CD4-positive, alpha-beta T cell treated with Interleukin-15 for 1 hour (primary cell): ENCODE data around the gene TSPAN18.

Experiments
- DNase-seq: peaks from one replicate; pipeline ENCODE4 v3.0.0-alpha.2; 2020

TSPAN18 gene

GRCh38 chr11:44826922-44827643 lies 100.3 kb downstream of the TSPAN18 start:
- no peak for DNase-seq

DNA sequence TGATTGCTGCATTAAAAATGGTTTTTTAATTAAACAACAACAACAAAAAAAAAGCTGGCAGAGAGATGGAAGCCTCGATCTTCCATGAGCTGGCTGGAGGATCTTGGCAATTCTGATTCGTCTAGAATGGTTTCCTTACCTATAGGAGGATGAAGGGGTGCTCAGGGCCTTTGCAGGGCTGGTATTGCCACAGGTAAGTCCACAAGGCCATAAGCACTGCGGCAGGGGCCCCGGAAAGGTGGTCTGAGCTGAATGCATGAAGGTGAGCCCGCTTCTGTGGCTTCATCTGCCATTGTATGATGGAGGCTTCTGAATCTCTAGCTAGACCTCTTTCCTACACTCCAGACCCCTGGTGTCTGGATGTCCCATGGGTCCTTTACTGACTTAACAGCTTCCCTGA lies 101.5 kb downstream of the TSPAN18 start:
- DNase-seq, result no peak

DNA sequence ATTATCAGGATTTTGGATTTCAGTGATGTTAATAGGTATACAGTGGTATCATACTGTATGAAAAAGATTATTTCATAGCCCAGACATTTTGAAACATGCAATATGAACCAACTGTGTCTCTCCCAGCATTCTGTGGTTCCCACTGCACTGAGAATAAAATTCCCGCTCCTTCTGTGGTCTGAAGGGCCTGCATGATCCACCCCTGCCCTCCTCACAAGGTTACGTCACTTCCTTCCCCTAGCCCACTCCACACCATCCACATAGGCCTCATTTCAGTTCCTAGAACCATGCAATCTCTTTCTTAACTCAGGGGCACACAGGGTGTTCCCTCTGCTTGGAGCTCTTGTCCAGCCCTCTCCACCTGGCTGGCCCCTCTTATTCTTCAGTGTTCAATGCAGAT lies 103.1 kb downstream of the TSPAN18 start:
- no peak for DNase-seq

DNA sequence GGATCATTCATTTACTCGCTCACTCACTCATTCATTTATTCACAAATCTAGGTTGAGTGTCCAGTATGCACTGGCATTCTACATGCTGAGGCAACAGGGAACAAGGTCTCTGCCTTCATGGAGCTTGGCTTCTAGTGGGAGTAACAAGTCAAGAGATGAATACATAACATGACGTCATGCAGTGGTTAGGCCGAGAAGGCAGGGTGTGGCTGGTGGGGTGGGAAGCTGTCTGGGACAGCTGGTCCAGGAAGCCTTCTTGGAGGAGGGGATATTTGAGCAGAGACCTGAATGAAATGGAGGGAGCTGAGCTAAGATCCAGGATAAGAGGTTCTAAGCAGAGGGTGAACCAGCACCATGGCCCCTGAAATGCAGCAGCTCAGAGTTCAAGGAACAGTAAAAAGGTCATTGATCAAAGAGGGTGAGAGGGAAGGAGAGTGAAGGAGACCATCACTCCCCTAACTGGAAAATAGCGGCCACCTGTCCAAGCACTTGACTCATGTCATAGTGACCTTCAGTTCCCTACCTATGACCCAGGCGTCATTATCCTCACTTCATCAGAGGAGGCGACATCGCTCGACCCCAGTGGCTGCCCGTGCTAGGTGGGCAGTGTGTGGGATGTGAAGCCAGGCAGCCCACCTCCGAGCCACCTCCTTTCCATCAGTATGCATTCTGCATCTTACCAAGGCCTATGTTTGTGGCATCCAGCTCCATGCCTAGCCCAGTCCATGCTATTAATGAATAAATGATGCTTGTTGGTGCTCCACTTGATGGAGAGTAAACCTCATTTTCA lies 105.0 kb downstream of the TSPAN18 start:
- DNase-seq, result no peak

DNA sequence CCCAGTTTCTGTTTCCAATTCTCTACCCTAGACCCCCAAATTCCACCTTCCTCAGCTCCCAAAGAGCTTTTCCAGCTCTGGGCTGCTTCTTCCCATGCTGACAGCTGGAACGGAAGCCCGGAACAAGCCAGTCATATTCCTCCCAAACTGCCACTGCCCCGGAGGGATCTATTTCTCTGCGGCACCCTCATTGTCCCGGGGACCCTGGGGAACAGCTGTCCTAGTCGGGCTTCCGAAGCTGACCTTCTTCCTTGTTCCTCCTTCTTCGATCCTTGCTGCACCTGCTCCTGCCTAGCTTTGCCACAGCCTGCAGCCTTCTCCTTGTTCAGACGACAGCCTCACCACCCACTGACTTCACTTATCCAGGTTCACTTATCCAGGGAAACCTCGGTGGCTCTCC lies 105.7 kb downstream of the TSPAN18 start:
- no peak for DNase-seq

- no peak for DNase-seq
Observed at GRCh38 chr11:44833221-44833876, 106.6 kb downstream of the TSPAN18 start.

GRCh38 chr11:44833877-44834452 lies 107.2 kb downstream of the TSPAN18 start:
- DNase-seq, result no peak

GRCh38 chr11:44834846-44835245 lies 108.1 kb downstream of the TSPAN18 start:
- DNase-seq, result no peak

DNA sequence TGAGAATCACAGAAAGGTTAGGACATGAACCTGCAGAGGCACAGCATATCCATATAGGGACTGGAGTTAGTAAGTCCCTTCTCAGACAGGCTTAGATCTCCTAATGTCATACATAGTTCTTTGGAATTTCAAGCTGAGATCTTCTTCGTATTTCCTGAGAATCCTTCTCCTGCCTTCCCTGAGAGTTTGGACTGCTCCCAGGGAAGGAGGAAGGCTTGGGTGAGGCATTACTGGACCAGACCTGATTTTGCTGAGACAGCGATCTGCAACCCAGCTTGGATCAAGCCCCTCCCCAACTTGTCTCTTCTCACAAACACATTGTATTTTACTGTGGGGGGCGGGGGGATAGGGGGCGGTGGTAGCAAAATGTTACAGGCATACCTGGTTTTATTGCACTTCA lies 108.5 kb downstream of the TSPAN18 start:
- DNase-seq, result no peak

- no peak for DNase-seq
Observed at GRCh38 chr11:44835938-44836337, 109.2 kb downstream of the TSPAN18 start.

DNA sequence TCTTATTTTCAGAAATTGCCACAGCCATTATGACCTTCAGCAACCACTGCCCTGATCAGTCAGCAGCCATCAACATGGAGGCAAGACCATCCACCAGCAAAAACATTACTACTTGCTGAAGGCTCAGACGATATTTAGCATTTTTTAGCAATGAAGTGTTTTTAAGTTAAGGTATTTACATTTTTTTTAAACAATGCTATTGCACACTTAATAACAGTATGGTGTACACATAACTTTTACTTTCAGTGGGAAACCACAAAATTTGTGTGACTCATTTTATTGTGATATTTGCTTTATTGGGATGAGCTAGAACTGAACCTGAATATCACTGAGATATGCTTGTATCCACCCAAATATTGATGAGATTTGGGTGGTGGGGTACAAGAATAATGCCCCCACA lies 110.9 kb downstream of the TSPAN18 start:
- DNase-seq, result no peak

- DNase-seq, result no peak
Observed at GRCh38 chr11:44839458-44840084, 112.8 kb downstream of the TSPAN18 start.

DNA sequence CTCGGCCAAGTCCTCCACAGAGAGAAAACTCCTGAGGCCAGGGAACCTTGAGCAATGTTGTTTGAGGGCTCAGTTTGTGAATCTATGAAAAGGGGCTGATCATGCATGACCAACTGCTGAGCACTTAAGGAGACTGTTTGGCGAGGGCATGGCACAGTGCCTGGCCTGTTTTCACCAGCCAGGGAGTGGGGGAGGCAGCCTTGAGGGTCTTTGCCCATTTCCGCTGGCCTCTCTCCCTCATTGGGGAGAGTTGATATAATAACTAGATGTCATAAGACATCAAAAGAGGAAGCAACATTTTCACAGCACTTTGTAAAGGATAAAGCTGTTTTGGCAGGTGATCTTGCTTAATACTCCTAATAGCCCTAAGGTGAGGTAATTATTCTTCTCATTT lies 113.3 kb downstream of the TSPAN18 start:
- DNase-seq, result no peak

DNA sequence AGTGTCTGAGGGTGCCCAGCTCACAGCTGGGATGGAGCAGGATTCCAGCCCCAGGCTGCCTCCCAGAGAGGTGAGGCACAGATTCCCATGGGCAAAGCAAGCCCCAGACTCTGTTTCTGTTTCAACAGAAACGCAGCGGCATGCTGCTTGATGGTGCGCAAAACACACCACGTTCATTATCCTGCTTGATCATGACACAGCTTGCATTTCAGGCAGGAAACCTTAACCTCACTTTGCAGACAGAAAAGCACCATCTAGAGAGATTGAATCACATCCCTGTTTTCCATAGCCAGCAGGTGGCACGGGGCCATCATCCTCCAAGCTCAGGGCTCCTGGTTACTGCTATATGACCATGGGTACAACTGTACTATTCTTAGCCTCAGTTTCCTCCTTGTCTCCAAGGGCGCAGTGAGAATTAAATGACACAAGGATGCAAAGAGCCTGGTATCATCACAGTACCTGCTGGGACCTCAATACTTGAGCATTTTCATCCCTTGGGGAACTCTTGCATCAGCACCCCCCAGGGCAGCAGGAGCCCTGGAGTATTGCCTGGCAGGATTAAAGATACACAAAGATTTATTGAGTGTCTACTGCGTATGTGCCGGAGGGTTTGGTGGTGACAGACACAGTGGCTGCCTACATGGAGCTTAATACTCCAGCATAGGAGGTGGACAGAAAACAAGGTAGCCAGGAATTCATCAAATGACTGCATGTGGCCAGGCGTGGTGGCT lies 113.9 kb downstream of the TSPAN18 start:
- no peak for DNase-seq

DNA sequence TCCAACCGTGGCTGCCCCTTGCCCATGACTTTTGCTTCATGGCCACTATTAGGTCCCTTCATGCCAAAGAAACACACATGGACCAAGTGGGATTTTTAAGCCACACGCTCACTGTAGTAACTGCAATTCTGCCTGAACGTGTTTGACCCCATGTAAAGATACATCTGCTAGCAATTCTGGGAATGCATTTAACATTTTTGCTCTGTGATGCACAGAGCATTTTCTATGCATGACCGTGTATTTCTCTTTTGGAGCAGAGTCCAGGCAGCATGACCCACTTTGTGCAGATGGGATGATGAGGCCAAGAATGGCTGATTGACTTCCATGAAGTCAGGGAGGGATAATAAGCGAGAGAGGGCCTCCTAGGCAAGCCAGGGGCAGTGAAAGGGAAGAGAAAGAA lies 115.5 kb downstream of the TSPAN18 start:
- no peak for DNase-seq

- DNase-seq, result no peak
Observed at GRCh38 chr11:44846852-44847251, 120.1 kb downstream of the TSPAN18 start.

DNA sequence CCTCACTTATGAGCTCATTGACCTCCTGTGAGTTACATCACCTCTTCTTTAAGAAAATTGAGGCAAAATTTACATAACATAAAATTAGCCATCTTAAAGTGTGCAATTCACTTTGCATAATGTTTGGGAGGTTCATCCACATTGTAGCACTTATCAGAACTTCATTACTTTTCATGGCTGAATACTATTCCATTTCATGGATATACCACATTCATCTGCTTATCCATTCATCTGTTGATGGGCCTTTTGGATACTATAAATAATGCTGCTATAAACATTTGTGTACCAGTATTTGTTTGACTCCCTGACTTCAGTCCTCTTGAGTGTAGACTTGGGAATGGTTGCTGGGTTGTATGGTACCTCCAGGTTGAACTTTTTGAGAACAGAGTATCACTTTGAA lies 120.6 kb downstream of the TSPAN18 start:
- DNase-seq, result no peak

GRCh38 chr11:44848203-44848962 lies 121.6 kb downstream of the TSPAN18 start:
- DNase-seq, result no peak

- DNase-seq, result no peak
Observed at GRCh38 chr11:44848963-44849350, 122.2 kb downstream of the TSPAN18 start.

DNA sequence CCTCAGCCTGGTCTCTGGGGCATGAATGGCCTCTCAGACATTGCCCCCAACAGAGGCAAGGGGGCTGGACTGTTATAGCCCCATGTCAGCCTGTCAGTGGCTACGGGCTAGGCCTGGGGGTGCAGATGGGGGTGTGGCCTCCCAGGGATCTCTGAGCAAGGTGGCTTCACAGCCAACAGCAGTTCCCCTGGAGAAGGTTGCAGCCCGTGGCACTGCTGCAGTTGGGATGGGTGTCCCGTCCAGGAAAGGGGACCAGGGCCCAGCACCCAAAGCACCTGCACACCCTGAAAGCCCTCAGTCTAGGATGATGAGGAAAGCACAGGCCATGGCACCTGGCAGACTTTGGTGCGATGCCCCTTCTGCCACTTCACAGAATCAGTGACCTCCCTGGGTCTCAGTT lies 122.7 kb downstream of the TSPAN18 start:
- DNase-seq, result no peak

DNA sequence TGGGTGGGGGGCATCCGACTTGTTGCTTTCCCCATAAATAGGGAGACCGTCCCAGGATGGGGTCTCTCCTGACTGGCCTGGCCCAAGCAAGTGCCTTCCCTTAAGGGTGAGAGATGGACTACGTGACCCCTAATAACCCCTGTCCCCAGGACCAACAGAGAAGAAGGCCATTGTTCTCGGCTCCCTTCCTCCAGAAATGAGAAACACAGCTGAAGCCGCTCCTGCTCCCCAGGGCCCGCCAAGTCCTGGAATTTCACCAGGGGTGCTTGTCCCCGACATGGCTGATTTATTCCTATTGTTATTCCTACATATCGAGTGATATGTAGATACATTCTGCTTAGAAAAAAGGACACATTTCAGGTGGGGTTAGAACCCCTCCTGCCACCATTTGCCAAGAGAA lies 123.2 kb downstream of the TSPAN18 start:
- DNase-seq, result no peak

DNA sequence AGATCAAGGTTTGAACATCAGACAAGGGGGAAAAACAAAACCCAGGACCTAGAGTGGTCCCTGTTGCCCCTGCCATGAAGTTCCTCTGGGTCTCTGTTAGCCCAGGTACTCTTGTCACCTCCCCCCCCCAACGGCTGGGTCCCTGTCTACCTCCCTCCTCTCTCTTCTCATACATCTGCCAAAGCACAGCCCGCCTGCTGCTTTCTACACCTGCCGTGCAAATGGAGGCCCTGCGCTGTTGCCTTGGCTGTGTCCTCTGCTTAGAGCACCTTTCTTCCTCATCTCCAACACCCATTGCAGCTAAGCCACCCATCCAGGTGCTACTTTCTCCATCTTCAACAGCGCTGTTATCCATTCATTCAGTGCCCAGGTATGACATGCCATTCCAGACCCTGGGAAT lies 124.7 kb downstream of the TSPAN18 start:
- no peak for DNase-seq
